PC-9 (cell line): Measurements from ENCODE around the gene GPR137. TPM values are rescaled to one million over a fixed set of nuclear protein-coding genes. Genes with fewer than 3 reads are reported as not detected.
A peak's percentile ranks its signal among the peaks of the same experiment; 100 is the strongest.

ENCODE experiments used
- BruUV-seq: library from RNA; stranded (reverse); fragments of 400-500 nt; replicated peaks from 2 replicates; lab custom pipeline; 2021; lab: Mats Ljungman, UMichigan
- CTCF ChIA-PET: fragments of 300-600 bp; sonication (Branson Sonifier 250); formaldehyde crosslinking; loops from one replicate; lab custom pipeline; 2022; ENCODE audit warnings: antibody characterized with exemption; lab: Charles Lee
- POLR2A ChIA-PET: fragments of 300-600 bp; sonication (Branson Sonifier 250); formaldehyde crosslinking; loops from one replicate; lab custom pipeline; 2022; ENCODE audit warnings: antibody characterized with exemption; ENCODE audit not compliant: unreplicated experiment; lab: Charles Lee
- DNase-seq, 2 experiments: peaks; one replicate each; pipeline versions ENCODE4 v3.0.0 to v3.0.0-alpha.2; 2015 to 2022; ENCODE audit warnings: mixed read lengths in 1 of 2
- H2AFZ ChIP-seq: fragments of 200-600 bp; sonication (generic); 2 replicates; pipeline ENCODE4 v1.8.1; 2017; ENCODE audit warnings: antibody characterized with exemption
- H3F3A ChIP-seq: fragments of 200-600 bp; sonication (generic); 2 replicates; pipeline ENCODE4 v1.8.1; 2017; ENCODE audit warnings: antibody characterized with exemption, mild to moderate bottlenecking, low read depth; ENCODE audit not compliant: insufficient read depth
- H3K27ac ChIP-seq: fragments of 200-600 bp; sonication (generic); 2 replicates; pipeline ENCODE4 v1.6.1; 2016; ENCODE audit warnings: mixed run types
- H3K27me3 ChIP-seq: fragments of 200-600 bp; sonication (generic); 2 replicates; pipeline ENCODE4 v1.6.1; 2016; ENCODE audit warnings: low read depth, mixed run types; ENCODE audit not compliant: insufficient read depth
- H3K36me3 ChIP-seq: fragments of 200-600 bp; sonication (generic); 2 replicates; pipeline ENCODE4 v1.6.1; 2016; ENCODE audit warnings: low read depth, mixed run types
- H3K4me1 ChIP-seq: fragments of 200-600 bp; sonication (generic); replicated peaks from 2 replicates; pipeline ENCODE4 v1.6.1; 2016; ENCODE audit warnings: mixed run types; ENCODE audit not compliant: insufficient read depth
- H3K4me2 ChIP-seq: fragments of 200-600 bp; sonication (generic); 2 replicates; pipeline ENCODE4 v1.6.1; 2017; ENCODE audit warnings: mixed run types
- H3K4me3 ChIP-seq: fragments of 200-600 bp; sonication (generic); 2 replicates; pipeline ENCODE4 v1.6.1; 2016; ENCODE audit warnings: mixed run types
- H3K79me2 ChIP-seq: fragments of 200-600 bp; sonication (generic); 2 replicates; pipeline ENCODE4 v1.6.1; 2017; ENCODE audit warnings: low read depth, mixed run types
- H3K9me2 ChIP-seq: fragments of 200-600 bp; sonication (generic); 2 replicates; pipeline ENCODE4 v1.8.1; 2017; ENCODE audit warnings: mild to moderate bottlenecking; ENCODE audit not compliant: insufficient read depth
- H3K9me3 ChIP-seq: fragments of 200-600 bp; sonication (generic); 2 replicates; pipeline ENCODE4 v1.8.1; 2016; ENCODE audit warnings: low read depth; ENCODE audit not compliant: insufficient read depth
- H4K20me1 ChIP-seq: fragments of 200-600 bp; sonication (generic); 2 replicates; pipeline ENCODE4 v1.8.1; 2017; ENCODE audit not compliant: insufficient read depth
- EZH2 ChIP-seq: fragments of 200-600 bp; sonication (generic); IDR thresholded peaks from 2 replicates; pipeline ENCODE4 v1.8.0; 2017; ENCODE audit warnings: antibody characterized with exemption, low read depth
- intact Hi-C: fragments of 100-400 bp; cut with micrococcal nuclease; formaldehyde crosslinking; loops from one replicate; pipeline ENCODE4 v1.10.0; 2022; ENCODE audit not compliant: unreplicated experiment
- total RNA-seq: library from RNA; stranded (reverse); gene quantifications from 2 replicates; pipeline ENCODE4 v1.2.3, GENCODE V29; 2021
- TF ChIP-seq, protein P1 (sequence below): fragments of 200-600 bp; sonication (generic); conservative IDR thresholded peaks from 2 replicates; pipeline ENCODE4 v1.6.1; 2017; ENCODE audit warnings: mixed run types, antibody characterized with exemption, mild to moderate bottlenecking, moderate library complexity

GPR137 gene
- total RNA-seq, 1 experiment from 2014 or later: 72.8 TPM

DNA sequence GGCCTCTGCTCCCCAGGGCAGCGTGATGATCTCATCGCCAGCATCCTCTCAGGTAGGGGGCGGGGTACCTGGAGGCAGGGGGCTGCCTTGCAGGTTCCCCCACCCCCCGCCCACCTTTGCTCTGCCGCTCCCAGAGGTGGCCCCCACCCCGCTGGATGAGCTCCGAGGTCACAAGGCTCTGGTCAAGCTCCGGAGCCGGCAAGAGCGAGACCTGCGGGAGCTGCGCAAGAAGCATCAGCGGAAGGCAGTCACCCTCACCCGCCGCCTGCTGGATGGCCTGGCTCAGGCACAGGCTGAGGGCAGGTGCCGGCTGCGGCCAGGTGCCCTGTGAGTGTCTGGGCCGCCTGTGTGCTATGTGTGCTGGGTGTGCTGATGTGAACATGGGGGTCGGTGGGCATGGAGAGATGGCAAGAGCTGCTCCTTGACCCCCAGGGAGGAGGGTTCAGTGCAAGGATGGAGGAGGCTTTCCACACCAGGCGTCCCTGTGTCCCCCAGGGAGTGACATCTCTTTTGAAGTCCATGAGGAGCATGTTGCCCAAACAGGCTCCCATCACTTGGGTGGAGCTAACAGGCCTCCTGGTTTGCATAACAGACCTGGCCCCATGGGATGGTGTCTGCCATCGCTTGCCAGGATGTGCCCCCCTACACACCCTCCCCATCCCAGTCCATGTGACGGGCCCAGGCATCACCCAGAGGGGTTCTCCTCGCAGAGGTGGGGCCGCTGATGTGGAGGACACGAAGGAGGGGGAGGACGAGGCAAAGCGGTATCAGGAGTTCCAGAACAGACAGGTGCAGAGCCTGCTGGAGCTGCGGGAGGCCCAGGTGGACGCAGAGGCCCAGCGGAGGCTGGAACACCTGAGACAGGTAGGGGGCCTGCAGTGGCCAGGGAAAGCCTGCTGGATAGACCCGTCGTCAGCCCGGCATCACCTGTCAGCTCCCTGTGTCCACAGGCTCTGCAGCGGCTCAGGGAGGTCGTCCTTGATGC, 20.2 kb upstream of the GPR137 start:
- CTCF ChIA-PET: no interaction called here
- H4K20me1 ChIP-seq: no peaks in the 10 kb centered on the region
- H3K4me1 ChIP-seq: peaks cover 14% of the 10 kb centered on the region
- no peaks in the 10 kb centered on the region for H3K9me3 ChIP-seq
- POLR2A ChIA-PET: no interaction called here
- H3F3A ChIP-seq: peaks cover 31% of the 10 kb centered on the region
- H3K27me3 ChIP-seq: no peaks in the 10 kb centered on the region
- TF ChIP-seq EZH2: no peak
- TF ChIP-seq, protein P1, sequence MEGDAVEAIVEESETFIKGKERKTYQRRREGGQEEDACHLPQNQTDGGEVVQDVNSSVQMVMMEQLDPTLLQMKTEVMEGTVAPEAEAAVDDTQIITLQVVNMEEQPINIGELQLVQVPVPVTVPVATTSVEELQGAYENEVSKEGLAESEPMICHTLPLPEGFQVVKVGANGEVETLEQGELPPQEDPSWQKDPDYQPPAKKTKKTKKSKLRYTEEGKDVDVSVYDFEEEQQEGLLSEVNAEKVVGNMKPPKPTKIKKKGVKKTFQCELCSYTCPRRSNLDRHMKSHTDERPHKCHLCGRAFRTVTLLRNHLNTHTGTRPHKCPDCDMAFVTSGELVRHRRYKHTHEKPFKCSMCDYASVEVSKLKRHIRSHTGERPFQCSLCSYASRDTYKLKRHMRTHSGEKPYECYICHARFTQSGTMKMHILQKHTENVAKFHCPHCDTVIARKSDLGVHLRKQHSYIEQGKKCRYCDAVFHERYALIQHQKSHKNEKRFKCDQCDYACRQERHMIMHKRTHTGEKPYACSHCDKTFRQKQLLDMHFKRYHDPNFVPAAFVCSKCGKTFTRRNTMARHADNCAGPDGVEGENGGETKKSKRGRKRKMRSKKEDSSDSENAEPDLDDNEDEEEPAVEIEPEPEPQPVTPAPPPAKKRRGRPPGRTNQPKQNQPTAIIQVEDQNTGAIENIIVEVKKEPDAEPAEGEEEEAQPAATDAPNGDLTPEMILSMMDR: no peak
- H3K36me3 ChIP-seq: peaks cover 9% of the 10 kb centered on the region; the same call in 1 of the 2 replicates
- no peak overlapping the region for H3K4me2 ChIP-seq
- H3K9me2 ChIP-seq: no peaks in the 10 kb centered on the region
- no peaks in the 10 kb centered on the region for H3K79me2 ChIP-seq
- peak in 1 of 2 experiments; percentile 17 for DNase-seq
- intact Hi-C loops: no loop called here
- H3K27ac ChIP-seq: no peak overlapping the region
- H2AFZ ChIP-seq: no peak overlapping the region
- BruUV-seq: no TSS peak
- no peak overlapping the region for H3K4me3 ChIP-seq

DNA sequence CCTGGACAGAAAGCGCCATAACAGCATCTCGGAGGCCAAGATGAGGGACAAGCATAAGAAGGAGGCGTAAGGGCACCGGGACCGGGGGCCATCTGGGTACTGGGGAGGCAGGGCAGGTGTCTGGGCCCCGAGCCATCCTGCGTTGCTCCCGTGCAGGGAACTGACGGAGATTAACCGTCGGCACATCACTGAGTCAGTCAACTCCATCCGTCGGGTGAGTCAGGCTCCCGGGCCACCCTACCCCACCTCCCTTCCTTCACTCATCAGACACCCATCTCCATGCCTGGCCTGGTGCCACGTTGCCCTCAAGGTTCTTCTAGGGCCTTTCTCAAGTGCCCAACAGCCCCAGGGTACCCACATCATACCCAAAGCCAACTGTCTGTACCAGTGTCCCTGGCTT, 19.3 kb upstream of the GPR137 start:
- Histone ChIP-seq H3K4me1 (peaks cover 14% of the 10 kb centered on the region), H3K4me3 (no peak overlapping the region), H2AFZ (no peak overlapping the region), H4K20me1 (no peaks in the 10 kb centered on the region), H3K9me2 (no peaks in the 10 kb centered on the region), H3F3A (peaks cover 33% of the 10 kb centered on the region), H3K79me2 (no peaks in the 10 kb centered on the region), H3K36me3 (peaks cover 9% of the 10 kb centered on the region; the same call in 1 of the 2 replicates), H3K27ac (no peak overlapping the region), H3K9me3 (no peaks in the 10 kb centered on the region), H3K27me3 (no peaks in the 10 kb centered on the region), H3K4me2 (no peak overlapping the region)
- intact Hi-C loops: no loop called here
- CTCF ChIA-PET: interaction anchor here (0.6 to 1.7 kb wide), 2 partner anchors 9 to 52 kb away, joined by 3 read pairs; no protein-coding TSS in a partner anchor
- POLR2A ChIA-PET: no interaction called here
- no peak for DNase-seq
- no peak for TF ChIP-seq EZH2
- TF ChIP-seq, protein P1: no peak
- BruUV-seq: no TSS peak

DNA sequence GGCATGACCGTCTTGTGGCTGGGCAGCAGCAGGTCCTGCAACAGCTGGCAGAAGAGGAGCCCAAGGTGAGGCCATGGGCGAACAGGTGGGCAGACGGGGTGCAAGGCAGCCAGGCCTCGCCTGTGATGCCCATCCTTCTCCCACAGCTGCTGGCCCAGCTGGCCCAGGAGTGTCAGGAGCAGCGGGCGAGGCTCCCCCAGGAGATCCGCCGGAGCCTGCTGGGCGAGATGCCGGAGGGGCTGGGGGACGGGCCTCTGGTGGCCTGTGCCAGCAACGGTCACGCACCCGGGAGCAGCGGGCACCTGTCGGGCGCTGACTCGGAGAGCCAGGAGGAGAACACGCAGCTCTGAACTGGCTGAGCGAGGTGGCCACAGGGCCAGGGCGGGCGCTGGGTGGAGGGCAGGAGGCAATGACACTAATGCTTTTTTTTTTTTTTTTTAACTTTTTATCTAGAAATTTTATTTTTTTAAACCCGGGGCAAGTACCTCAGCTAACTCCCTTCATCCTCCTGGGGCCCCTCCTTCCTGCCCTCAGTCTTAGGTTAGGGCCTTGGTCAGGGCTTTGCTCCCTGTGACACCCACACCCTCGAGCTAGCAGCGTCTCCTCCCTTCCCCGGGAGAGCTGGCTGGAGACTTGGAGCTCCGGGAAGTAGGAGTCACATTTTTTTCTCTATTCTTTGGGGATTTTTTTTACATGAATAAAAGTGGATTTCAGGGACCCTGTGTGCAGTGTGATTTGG, 18.3 kb upstream of the GPR137 start:
- H3K4me1 ChIP-seq: peaks cover 21% of the 10 kb centered on the region
- H3K9me3 ChIP-seq: no peaks in the 10 kb centered on the region
- H4K20me1 ChIP-seq: no peaks in the 10 kb centered on the region
- intact Hi-C loops: no loop called here
- ChIA-PET POLR2A (interaction anchor here (0.5 to 0.9 kb wide), 6 partner anchors 15 to 88 kb away, joined by 3 to 11 read pairs (median 4); no protein-coding TSS in a partner anchor), CTCF (interaction anchor here (0.6 to 1.7 kb wide), 11 partner anchors 9 to 88 kb away, joined by 3 to 15 read pairs (median 3); no protein-coding TSS in a partner anchor)
- no peaks in the 10 kb centered on the region for H3K9me2 ChIP-seq
- H3K4me2 ChIP-seq: peak overlapping the region; percentile 91; the same call in 1 of the 2 replicates
- H3K36me3 ChIP-seq: peaks cover 9% of the 10 kb centered on the region; the same call in 1 of the 2 replicates
- peak; percentile 26 to 89 for DNase-seq
- TF ChIP-seq, protein P1: no peak
- no peak for TF ChIP-seq EZH2
- BruUV-seq: no TSS peak
- H3K27ac ChIP-seq: no peak overlapping the region
- no peaks in the 10 kb centered on the region for H3K27me3 ChIP-seq
- H3K79me2 ChIP-seq: peaks cover 9% of the 10 kb centered on the region
- H3F3A ChIP-seq: peaks cover 44% of the 10 kb centered on the region
- H3K4me3 ChIP-seq: no peak overlapping the region
- no peak overlapping the region for H2AFZ ChIP-seq
